ENCODE measurements around the gene STAC2. TPM values are rescaled to one million over a fixed set of nuclear protein-coding genes. Genes with fewer than 3 reads are reported as not detected.

Gene STAC2
- total RNA-seq, 1 donor from 2014 or later, result 0.30 TPM

GRCh38 chr17:39212841-39213480 is 12.8 kb downstream of the STAC2 start:
- H3K4me1 ChIP-seq, result peaks cover 37% of the 10 kb centered on the region
- H3K4me3 ChIP-seq, result no peak overlapping the region
- ATAC-seq, result peak; percentile 74 to 78
- H3K27ac ChIP-seq, result peak overlapping the region; percentile 41
- no peak for TF ChIP-seq CTCF (IDR thresholded peaks at IDR 0.05)
- peaks cover 10% of the 10 kb centered on the region for H3K27me3 ChIP-seq (ENCODE audit: low read depth)
- H3K9me3 ChIP-seq, result no peaks in the 10 kb centered on the region
- peak; percentile 88 for DNase-seq
- no peaks in the 10 kb centered on the region for H3K36me3 ChIP-seq
- intact Hi-C loops (cut with DNase I), result no loop called here

DNA sequence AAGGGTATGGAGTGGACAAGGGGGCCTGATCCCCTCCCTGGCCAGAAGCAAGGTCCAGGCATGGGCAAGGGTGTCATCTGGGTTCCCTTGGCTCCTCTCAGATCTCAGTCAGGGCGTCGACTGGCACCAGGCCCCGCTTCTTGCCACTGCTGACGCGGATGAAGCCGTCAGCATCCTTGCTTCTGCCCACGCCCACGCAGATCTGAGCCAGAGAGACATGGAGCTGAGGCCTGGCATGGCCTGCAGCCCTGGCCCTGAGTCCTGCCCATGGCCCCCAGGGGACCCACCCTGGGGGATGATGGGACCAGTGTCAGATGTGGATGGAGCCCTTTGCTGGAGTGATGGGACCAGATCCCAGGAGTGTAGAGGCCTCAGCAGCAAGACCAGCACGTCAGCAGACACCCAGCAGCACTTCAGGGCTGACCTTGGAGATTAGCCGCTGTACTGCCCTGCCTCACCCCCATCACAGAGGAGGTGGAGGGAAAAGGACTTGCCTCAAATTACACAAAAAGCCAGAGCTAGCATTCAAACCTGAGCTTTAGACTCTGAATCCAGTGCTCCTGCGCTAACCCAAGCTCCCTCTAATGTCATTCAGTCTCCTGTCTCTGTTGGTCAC is 13.4 kb downstream of the STAC2 start:
- H3K4me1 ChIP-seq, result peaks cover 41% of the 10 kb centered on the region
- H3K27me3 ChIP-seq (ENCODE audit: low read depth), result peaks cover 10% of the 10 kb centered on the region
- H3K9me3 ChIP-seq, result no peaks in the 10 kb centered on the region
- intact Hi-C loops (cut with DNase I), result no loop called here
- DNase-seq (no peak), ATAC-seq (no peak)
- no peaks in the 10 kb centered on the region for H3K36me3 ChIP-seq
- H3K4me3 ChIP-seq, result no peak overlapping the region
- H3K27ac ChIP-seq, result peak overlapping the region; percentile 41
- no peak for TF ChIP-seq CTCF (IDR thresholded peaks at IDR 0.05)

DNA sequence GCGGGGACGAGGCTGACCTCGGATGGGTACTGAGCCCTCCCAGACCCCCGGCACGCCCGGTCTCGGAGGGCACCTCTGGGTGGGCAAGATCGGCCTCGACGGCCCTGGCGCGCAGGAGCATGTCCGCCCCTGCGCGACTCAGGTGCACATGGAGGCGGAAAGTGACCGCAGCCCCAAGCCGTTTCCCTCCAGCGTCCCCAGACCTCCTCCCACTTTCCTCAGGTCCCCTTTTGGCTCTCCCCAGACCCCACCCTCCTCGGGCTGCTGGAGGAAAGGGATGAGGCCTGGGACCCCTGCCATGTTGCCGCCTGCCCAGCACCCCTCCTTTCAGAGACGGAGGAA is 15.7 kb downstream of the STAC2 start:
- Histone ChIP-seq H3K4me3 (peak overlapping the region; percentile 47), H3K4me1 (peaks cover 44% of the 10 kb centered on the region), H3K27me3 (ENCODE audit: low read depth) (peaks cover 7% of the 10 kb centered on the region), H3K27ac (peak overlapping the region; percentile 60), H3K9me3 (no peaks in the 10 kb centered on the region), H3K36me3 (peaks cover 2% of the 10 kb centered on the region)
- no peak for TF ChIP-seq CTCF (IDR thresholded peaks at IDR 0.05)
- ATAC-seq, result no peak
- intact Hi-C loops (cut with DNase I), result no loop called here
- DNase-seq, result no peak

DNA sequence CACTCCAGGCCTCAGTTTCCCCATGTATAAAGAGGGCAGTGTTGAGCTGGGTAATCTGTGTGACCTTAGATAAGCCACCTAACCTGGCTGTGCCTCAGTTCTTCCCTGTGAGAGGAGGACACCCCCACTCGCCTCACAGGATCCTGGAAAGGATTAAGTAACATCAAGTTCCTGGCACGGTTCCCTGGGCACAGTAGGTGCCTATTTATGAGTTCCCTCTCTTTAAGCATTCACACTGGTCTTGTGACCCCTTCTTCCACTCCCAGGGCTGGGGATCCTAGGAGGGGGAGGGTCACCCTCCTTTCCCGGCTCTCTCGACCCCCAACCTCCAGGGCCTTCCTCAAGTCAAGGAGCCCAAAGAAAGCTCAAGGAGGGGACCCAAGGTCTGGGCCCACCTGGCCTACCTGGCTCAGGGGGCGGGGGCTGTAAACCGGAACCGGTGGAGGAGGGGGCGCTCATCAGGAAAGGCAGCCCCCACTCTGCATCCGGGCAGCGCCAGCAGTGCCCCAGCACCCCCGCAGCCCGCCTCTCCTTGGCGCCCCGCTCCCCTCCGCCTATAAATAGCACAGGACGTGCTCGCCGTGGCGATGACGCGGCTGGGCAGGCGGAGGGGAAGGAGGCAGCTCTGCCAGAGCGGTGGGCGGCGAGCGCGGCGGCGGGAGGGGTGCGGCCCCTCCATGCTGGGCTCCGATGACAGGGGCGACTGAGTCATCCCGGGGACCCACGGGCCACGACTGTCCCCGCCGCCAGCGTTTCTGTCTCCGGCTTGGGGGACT is 16.2 kb downstream of the STAC2 start:
- peak; percentile 83 for DNase-seq
- intact Hi-C loops (cut with DNase I), result no loop called here
- no peak for TF ChIP-seq CTCF (IDR thresholded peaks at IDR 0.05)

GRCh38 chr17:39208893-39209292 is 16.9 kb downstream of the STAC2 start:
- H3K27ac ChIP-seq, result peak overlapping the region; percentile 60
- H3K36me3 ChIP-seq, result peaks cover 13% of the 10 kb centered on the region
- DNase-seq (peak; percentile 69), ATAC-seq (peak; percentile 9 to 22)
- H3K27me3 ChIP-seq (ENCODE audit: low read depth), result peaks cover 7% of the 10 kb centered on the region
- no peak for TF ChIP-seq CTCF (IDR thresholded peaks at IDR 0.05)
- H3K9me3 ChIP-seq, result no peaks in the 10 kb centered on the region
- intact Hi-C loops (cut with DNase I), result no loop called here
- H3K4me1 ChIP-seq, result peaks cover 44% of the 10 kb centered on the region
- H3K4me3 ChIP-seq, result peak overlapping the region; percentile 47

More for the DNA sequence above, 16.2 kb downstream of the STAC2 start:
- no peaks in the 10 kb centered on the region for H3K9me3 ChIP-seq
- H3K27me3 ChIP-seq (ENCODE audit: low read depth), result peaks cover 7% of the 10 kb centered on the region
- peaks cover 7% of the 10 kb centered on the region for H3K36me3 ChIP-seq
- H3K27ac ChIP-seq, result peak overlapping the region; percentile 60
- peak; percentile 71 to 72 for ATAC-seq
- H3K4me1 ChIP-seq, result peaks cover 44% of the 10 kb centered on the region
- H3K4me3 ChIP-seq, result peak overlapping the region; percentile 47

Data from lower lobe of right lung (tissue), 2 donors.